Heart left ventricle (tissue), 13 donors: ENCODE measurements around the gene CYYR1.

Source experiments
- CTCF ChIP-seq, 12 donors: fragments of 200-600 bp; sonication (generic) in 4 of 12; IDR thresholded peaks; one replicate each; pipeline versions ENCODE4 v1.5.0 to v1.8.0; 2018 to 2022; ENCODE audit warnings: antibody characterized with exemption in 12 of 12, mild to moderate bottlenecking in 5 of 12
- POLR2A ChIP-seq, 2 donors: fragments of 450-650 bp; IDR thresholded peaks; one replicate each; pipeline ENCODE4 v1.6.1; 2017; ENCODE audit warnings: antibody characterized with exemption in 2 of 2, mild to moderate bottlenecking in 2 of 2, moderate library complexity in 2 of 2
- donor health status: ischemic (EF 13 %, LVEDD 7.1; RV severe dilation, severe dysfunction).
- donor health status: DM: no; HTN: yes; CAD: no.
- donor health status: DM: no; HTN: no; CAD: no.
- donor health status: ischemic (EF 25% LVEDD 6.9; RV normal size, moderate dysfunction).
- donor health status: ischemic (EF 25% LVEDD 5.7; RV mildly dilated, moderate dysfunction).
- donor health status: ischemic (EF 35%, LVEDD 5.7; RV mildly dilated, moderate dysfunction).
- donor health status: nonischemic (EF 11% LVEDD 7.7; RV severe dilation, severe dysfunction).
- donor health status: DM: yes; HTN: yes; CAD: no.
- donor health status: PGD.
- donor health status: ischemic (EF 29% LVEDD 5.4; RV normal size, mild dysfunction).
- donor health status: nonischemic (EF 23%, LVEDD 6.1; RV moderate dilation, normal function).

- TF ChIP-seq CTCF (IDR thresholded peaks at IDR 0.05) (no peak), POLR2A (IDR thresholded peaks at IDR 0.05) (no peak)
Observed at GRCh38 chr21:26487981-26488480, 85.1 kb downstream of the CYYR1 start.
